Subcutaneous adipose tissue (tissue), 4 donors: ENCODE data around the gene VSIG4. TPM values are rescaled to one million over a fixed set of nuclear protein-coding genes. Genes with fewer than 3 reads are reported as not detected.

Experiments
- total RNA-seq, 4 donors: library from RNA; depleted of rRNA; stranded (reverse); fragments of >200 nt; gene quantifications; one replicate each; pipeline ENCODE4 v1.1.0, GENCODE V29; 2016
- TF ChIP-seq, protein P1 (sequence below): fragments of 450-650 bp; IDR thresholded peaks from one replicate; pipeline ENCODE4 v1.5.1; 2016; ENCODE audit warnings: low read depth, mild to moderate bottlenecking, control low read depth, antibody characterized with exemption, moderate library complexity

Gene VSIG4
- total RNA-seq, 4 donors from 2014 or later, result 202 to 793 (median 487) TPM

DNA sequence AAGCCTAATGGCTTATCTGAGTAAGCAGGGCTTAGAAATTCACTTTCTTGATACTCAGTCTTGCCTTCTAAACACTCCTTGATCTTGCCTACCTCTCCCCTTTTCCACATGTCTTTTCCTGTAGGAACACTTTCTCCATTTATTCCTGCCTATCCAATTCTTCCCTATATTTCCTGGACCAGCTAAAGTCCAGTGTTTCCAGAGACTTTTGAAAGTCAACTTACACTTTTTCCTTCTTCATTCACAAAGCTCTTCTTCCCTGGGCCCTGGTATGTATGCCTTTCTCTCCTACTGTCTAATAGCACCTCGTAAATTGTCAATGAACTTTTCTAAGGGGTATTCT lies 20.6 kb downstream of the VSIG4 start:
- TF ChIP-seq, protein P1, sequence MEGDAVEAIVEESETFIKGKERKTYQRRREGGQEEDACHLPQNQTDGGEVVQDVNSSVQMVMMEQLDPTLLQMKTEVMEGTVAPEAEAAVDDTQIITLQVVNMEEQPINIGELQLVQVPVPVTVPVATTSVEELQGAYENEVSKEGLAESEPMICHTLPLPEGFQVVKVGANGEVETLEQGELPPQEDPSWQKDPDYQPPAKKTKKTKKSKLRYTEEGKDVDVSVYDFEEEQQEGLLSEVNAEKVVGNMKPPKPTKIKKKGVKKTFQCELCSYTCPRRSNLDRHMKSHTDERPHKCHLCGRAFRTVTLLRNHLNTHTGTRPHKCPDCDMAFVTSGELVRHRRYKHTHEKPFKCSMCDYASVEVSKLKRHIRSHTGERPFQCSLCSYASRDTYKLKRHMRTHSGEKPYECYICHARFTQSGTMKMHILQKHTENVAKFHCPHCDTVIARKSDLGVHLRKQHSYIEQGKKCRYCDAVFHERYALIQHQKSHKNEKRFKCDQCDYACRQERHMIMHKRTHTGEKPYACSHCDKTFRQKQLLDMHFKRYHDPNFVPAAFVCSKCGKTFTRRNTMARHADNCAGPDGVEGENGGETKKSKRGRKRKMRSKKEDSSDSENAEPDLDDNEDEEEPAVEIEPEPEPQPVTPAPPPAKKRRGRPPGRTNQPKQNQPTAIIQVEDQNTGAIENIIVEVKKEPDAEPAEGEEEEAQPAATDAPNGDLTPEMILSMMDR, result no peak

DNA sequence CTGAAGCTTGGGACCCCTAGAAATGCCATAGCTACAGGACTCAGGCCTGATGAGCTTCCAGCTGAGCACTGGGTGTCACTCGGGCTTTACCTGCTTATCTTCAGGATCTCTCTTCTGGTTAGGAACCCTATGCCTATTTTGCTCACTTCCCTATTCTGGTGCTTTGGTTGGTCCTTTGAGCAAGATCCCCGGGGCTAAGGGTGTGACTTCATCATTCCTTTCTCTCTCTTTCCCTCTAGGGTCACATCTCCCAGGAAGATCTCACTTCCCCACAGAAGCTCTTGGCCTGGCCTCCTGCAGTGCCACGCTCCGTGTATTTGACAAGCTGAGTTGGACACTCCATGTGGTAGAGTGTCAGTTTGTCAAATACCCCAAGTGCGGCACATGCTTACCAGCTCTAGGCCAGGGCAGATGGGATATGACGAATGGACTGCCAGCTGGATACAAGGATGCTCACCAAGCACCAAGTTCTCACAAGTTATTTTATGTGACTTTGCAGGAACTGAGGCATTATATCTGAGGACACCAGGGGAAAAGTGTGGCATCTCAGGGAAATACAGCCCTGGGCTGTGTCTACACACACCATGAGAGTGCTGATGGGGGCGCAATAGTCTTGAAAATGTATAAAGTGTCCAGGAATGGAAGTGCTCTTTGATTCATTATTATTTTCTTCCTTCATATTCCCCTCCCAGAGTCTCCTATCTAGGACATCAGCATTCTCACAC lies 21.1 kb downstream of the VSIG4 start:
- TF ChIP-seq, protein P1, result no peak

DNA sequence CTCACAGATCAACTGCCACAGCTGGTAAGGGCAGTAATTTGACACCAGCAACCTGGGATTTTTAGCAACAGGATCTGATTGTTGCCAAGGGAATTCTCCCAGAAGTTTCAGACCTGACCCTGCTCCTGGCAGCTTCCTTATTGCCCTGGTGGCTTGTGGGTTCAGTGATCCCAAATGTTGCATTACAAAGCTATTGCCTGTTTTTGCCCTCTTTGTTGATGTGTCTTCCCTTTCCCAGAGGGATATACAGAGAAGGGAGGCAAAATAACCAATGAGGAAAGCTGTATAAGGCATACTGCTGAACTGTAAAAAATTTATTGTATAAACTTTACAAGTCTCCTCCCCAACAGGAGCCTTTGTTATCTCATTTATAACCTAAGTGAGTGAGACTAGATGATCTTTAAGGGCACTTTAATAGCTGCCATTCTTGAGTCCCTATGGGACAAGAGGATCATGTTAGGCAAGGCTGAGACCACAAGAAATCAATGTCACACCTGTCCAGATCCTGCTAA lies 22.2 kb downstream of the VSIG4 start:
- TF ChIP-seq, protein P1, result no peak

DNA sequence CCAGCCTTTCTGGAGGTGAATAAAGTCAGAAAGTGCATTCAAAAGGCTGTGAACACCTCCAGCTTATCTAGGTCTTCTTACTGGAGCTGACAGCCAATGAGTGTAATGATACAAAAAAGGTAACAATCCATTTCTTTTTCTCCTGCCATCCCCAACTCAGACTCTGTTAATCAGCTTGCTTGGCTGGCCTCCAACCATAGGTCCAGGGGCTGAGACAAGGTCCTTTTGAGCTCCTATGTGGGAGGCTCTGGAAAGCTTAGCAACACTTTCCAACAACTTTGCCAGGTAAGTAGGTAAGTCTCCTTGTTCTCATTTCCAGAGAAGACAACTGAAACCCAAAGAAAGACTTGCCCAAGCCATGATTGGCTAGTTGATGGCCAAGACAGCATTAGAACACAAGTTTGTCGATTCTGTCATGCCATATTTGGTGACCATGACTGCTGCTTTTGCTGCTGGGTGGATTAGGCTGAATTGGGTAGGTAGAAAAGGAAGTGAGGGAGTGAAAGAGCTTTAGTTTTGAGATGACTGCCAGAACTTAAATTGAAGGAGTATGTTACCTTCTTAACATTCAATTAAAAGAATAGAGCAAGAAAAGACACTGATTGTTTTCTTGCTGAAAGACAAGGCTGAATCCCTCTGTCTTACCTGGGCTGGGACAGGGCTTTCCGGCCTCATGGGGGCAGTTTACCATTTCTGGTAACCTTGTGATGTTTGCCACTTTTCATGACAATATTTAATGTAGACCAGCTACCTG lies 22.8 kb downstream of the VSIG4 start:
- TF ChIP-seq, protein P1, result no peak

DNA sequence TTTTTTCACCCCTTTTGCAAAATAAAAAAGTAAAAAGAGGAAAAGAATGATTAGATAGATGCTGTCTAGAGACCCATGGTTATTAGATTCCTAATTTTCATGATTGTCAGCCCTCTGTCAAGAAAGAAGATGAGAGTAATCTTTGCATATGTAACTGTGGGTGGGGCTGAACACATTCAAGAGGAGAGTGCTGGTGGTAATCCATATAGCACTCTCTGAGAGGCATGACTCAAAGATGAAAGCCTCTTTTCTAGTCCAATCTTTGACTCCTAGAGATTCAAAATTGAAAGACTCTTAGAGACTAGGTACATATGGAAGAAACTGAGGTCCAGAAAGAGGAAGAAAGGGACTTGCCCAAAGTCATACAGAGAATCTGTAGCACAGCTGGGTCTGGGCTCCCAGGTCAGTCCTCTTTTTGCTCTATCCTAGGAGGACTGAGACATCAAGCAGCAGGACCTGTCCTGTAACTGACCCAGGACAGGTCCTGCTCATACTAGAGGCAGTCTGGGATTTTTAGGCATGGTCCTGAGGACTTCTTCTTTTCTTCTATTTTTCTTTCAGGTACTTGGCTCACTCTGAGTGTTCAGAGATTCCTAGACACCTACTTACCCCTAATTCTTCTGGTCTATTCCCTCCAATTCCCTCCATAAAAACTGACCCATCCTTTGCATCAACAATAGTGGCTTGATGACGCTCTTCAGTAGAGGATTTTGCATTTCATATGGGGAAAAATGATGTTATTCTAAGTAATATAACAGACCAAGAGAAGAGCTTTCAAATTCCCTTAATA lies 23.8 kb downstream of the VSIG4 start:
- TF ChIP-seq, protein P1, result no peak

DNA sequence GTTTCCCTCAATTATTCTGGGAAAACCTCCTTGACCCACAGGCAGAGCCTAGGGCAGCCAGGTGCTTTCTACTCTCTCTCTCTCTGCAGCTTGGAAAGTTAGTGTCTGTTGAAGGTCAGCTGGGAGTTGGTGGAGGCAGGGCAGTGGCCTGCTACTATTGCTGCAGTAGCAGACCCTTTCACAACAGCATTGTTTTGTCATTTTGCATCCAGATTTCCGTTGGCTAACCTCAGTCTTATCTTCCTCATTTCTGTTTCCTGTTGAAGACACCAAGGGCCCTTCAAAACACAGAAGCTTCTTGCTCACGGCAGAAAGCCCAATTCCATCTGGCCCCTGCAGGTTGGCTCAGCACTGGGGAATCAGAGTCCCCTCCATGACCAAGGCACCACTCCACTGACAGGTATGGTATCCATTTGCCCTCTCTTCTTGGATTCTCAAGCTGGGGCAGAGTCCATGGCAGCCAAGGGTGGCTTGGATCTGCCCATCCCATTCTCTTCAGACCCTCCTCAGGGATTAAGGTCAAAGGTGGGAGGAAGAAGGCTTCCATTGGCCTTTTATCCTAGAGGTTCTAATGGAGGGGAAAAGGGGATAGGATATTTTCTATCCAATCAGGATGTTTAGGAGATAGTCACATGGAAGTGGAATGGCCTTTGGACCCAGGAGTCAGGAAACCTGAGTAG lies 24.6 kb downstream of the VSIG4 start:
- TF ChIP-seq, protein P1, result no peak
